HS-27A (cell line): ENCODE results near the gene MGAT2.
"Not testable (repeated sequence)": the region's sequence is repeated elsewhere in the genome, so short reads cannot be mapped to it uniquely, and the experiment has no call there.

Experiments
- DNase-seq: peaks from one replicate; pipeline ENCODE4 v3.0.0-alpha.2; 2012; ENCODE audit warnings: low read depth, missing footprints

The MGAT2 gene

GRCh38 chr14:49657500-49657899 is 36.9 kb downstream of the MGAT2 start:
- DNase-seq: not testable (repeated sequence)

- no peak for DNase-seq
Measured at GRCh38 chr14:49659526-49660455, 39.2 kb downstream of the MGAT2 start.

GRCh38 chr14:49670475-49670874 is 49.9 kb downstream of the MGAT2 start:
- no peak for DNase-seq
